Measurements from ENCODE around the gene NRG2.

DNA sequence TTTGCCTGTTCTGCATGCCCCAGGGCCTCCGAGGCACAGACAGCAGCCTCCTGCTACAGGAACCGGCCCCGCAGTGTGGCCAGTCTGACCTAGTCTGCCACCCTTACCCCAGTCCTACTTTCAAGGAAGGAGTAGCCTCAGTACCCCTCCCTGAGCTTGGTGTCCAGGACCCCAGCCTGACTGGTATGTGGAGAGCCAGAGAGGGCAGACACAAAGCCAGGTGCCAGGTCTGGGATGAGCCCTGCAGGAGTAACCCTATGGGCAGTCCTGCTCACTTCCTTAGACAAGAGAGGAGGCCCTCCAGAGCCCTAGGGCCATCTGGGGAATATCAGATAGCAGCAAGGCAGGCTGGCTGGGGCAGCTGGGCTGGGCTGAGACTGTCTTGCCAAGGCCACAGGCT is 67.8 kb downstream of the NRG2 start:
- TF ChIP-seq POLR2A (IDR thresholded peaks at IDR 0.05): no peak
- TF ChIP-seq, protein P1, sequence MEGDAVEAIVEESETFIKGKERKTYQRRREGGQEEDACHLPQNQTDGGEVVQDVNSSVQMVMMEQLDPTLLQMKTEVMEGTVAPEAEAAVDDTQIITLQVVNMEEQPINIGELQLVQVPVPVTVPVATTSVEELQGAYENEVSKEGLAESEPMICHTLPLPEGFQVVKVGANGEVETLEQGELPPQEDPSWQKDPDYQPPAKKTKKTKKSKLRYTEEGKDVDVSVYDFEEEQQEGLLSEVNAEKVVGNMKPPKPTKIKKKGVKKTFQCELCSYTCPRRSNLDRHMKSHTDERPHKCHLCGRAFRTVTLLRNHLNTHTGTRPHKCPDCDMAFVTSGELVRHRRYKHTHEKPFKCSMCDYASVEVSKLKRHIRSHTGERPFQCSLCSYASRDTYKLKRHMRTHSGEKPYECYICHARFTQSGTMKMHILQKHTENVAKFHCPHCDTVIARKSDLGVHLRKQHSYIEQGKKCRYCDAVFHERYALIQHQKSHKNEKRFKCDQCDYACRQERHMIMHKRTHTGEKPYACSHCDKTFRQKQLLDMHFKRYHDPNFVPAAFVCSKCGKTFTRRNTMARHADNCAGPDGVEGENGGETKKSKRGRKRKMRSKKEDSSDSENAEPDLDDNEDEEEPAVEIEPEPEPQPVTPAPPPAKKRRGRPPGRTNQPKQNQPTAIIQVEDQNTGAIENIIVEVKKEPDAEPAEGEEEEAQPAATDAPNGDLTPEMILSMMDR (IDR thresholded peaks at IDR 0.05): no peak
